ENCODE measurements around the gene TGDS. TPM values are rescaled to one million over a fixed set of nuclear protein-coding genes. Genes with fewer than 3 reads are reported as not detected.

The TGDS gene
- total RNA-seq, 2 experiments from 2014 or later, result 23.4 to 24.2 TPM

- Mint-ChIP-seq H3K4me3 (no peak overlapping the region), H3K27me3 (no peaks in the 10 kb centered on the region), H3K36me3 (ENCODE audit: low read depth) (peaks cover 46% of the 10 kb centered on the region), H3K4me1 (peaks cover 10% of the 10 kb centered on the region), H3K27ac (no peak overlapping the region), H3K9me3 (ENCODE audit: low read depth) (no peaks in the 10 kb centered on the region)
- ATAC-seq (peak; percentile 63), DNase-seq (peak; percentile 51)
- intact Hi-C loops (cut with DNase I, micrococcal nuclease), result loop anchor here (1.0 to 5.0 kb wide), 2 partner anchors 92 to 784 kb away; partner anchors contain the start of gene SOX21 (in 1 of the 2)
- ChIA-PET CTCF (interaction anchor here (0.8 to 8.9 kb wide), 23 partner anchors 9 to 784 kb away, joined by 3 to 176 read pairs (median 4); partner anchors contain the start of genes GPR180 and TGDS), POLR2A (interaction anchor here (0.7 kb wide), 2 partner anchors 12 to 135 kb away, joined by 3 read pairs; no protein-coding TSS in a partner anchor)
Measured at GRCh38 chr13:94620286-94620896, 24.4 kb upstream of the TGDS start.

- intact Hi-C loops (cut with DNase I, micrococcal nuclease), result loop anchor here (1.0 to 5.0 kb wide), 2 partner anchors 182 to 255 kb away; no protein-coding TSS in a partner anchor
- CTCF ChIA-PET, result interaction anchor here (0.6 to 8.9 kb wide), 29 partner anchors 8 to 787 kb away, joined by 3 to 176 read pairs (median 6); partner anchors contain the start of genes GPR180 and TGDS
- POLR2A ChIA-PET, result interaction anchor here (1.0 kb wide), 1 partner anchor 182 kb away, joined by 3 read pairs; no protein-coding TSS in a partner anchor
- Mint-ChIP-seq H3K4me1 (peaks cover 16% of the 10 kb centered on the region), H3K4me3 (no peak overlapping the region), H3K9me3 (ENCODE audit: low read depth) (no peaks in the 10 kb centered on the region), H3K27me3 (no peaks in the 10 kb centered on the region), H3K36me3 (ENCODE audit: low read depth) (peaks cover 42% of the 10 kb centered on the region), H3K27ac (no peak overlapping the region)
- DNase-seq (peak; percentile 35), ATAC-seq (no peak)
Measured at GRCh38 chr13:94617389-94618000, 21.5 kb upstream of the TGDS start.

GRCh38 chr13:94613051-94613450 lies 17.1 kb upstream of the TGDS start:
- POLR2A ChIA-PET, result no interaction called here
- intact Hi-C loops (cut with DNase I, micrococcal nuclease), result no loop called here

GRCh38 chr13:94612050-94612449 lies 16.1 kb upstream of the TGDS start:
- no peak for ATAC-seq
- Mint-ChIP-seq H3K27me3 (no peaks in the 10 kb centered on the region), H3K4me1 (peaks cover 32% of the 10 kb centered on the region), H3K36me3 (ENCODE audit: low read depth) (peaks cover 42% of the 10 kb centered on the region), H3K4me3 (no peak overlapping the region), H3K9me3 (ENCODE audit: low read depth) (no peaks in the 10 kb centered on the region), H3K27ac (no peak overlapping the region)
- intact Hi-C loops (cut with DNase I, micrococcal nuclease), result no loop called here
- POLR2A ChIA-PET, result no interaction called here
- no peak for DNase-seq
- CTCF ChIA-PET, result interaction anchor here (0.9 to 1.7 kb wide), 2 partner anchors 176 to 177 kb away, joined by 3 to 7 read pairs; no protein-coding TSS in a partner anchor

More at GRCh38 chr13:94613051-94613450, 17.1 kb upstream of the TGDS start:
- Mint-ChIP-seq H3K27ac (peak overlapping the region; percentile 42), H3K4me3 (no peak overlapping the region), H3K4me1 (peaks cover 23% of the 10 kb centered on the region), H3K9me3 (ENCODE audit: low read depth) (no peaks in the 10 kb centered on the region), H3K27me3 (no peaks in the 10 kb centered on the region), H3K36me3 (ENCODE audit: low read depth) (peaks cover 36% of the 10 kb centered on the region)
- CTCF ChIA-PET, result interaction anchor here (0.9 to 1.3 kb wide), 4 partner anchors 9 to 178 kb away, joined by 3 to 4 read pairs (median 3); no protein-coding TSS in a partner anchor
- ATAC-seq (no peak), DNase-seq (no peak)

GRCh38 chr13:94610475-94610874 lies 14.5 kb upstream of the TGDS start:
- CTCF ChIA-PET, result interaction anchor here (1.7 kb wide), 1 partner anchor 175 kb away, joined by 7 read pairs; no protein-coding TSS in a partner anchor

GRCh38 chr13:94609196-94609595 lies 13.2 kb upstream of the TGDS start:
- ChIA-PET POLR2A (no interaction called here), CTCF (interaction anchor here (1.1 to 2.0 kb wide), 2 partner anchors 9 to 12 kb away, joined by 3 to 8 read pairs; no protein-coding TSS in a partner anchor)
- no peaks in the 10 kb centered on the region for H3K27me3 Mint-ChIP-seq
- H3K9me3 Mint-ChIP-seq (ENCODE audit: low read depth), result no peaks in the 10 kb centered on the region
- no peak overlapping the region for H3K27ac Mint-ChIP-seq
- intact Hi-C loops (cut with DNase I, micrococcal nuclease), result loop anchor here in 1 of 2 experiments (10.0 kb wide), 1 partner anchor 374 kb away; no protein-coding TSS in a partner anchor
- ATAC-seq, result no peak
- H3K36me3 Mint-ChIP-seq (ENCODE audit: low read depth), result peaks cover 45% of the 10 kb centered on the region
- no peak overlapping the region for H3K4me3 Mint-ChIP-seq
- no peak for DNase-seq
- peaks cover 30% of the 10 kb centered on the region for H3K4me1 Mint-ChIP-seq

More at GRCh38 chr13:94610475-94610874, 14.5 kb upstream of the TGDS start:
- H3K27ac Mint-ChIP-seq, result no peak overlapping the region
- H3K4me1 Mint-ChIP-seq, result peaks cover 31% of the 10 kb centered on the region
- H3K27me3 Mint-ChIP-seq, result no peaks in the 10 kb centered on the region
- H3K36me3 Mint-ChIP-seq (ENCODE audit: low read depth), result peaks cover 48% of the 10 kb centered on the region
- no peak overlapping the region for H3K4me3 Mint-ChIP-seq
- DNase-seq (no peak), ATAC-seq (no peak)
- no peaks in the 10 kb centered on the region for H3K9me3 Mint-ChIP-seq (ENCODE audit: low read depth)
- POLR2A ChIA-PET, result no interaction called here
- intact Hi-C loops (cut with DNase I, micrococcal nuclease), result no loop called here

- ChIA-PET CTCF (interaction anchor here (0.7 to 2.0 kb wide), 5 partner anchors 8 to 173 kb away, joined by 3 to 8 read pairs (median 3); no protein-coding TSS in a partner anchor), POLR2A (no interaction called here)
- H3K4me3 Mint-ChIP-seq, result no peak overlapping the region
- no peaks in the 10 kb centered on the region for H3K27me3 Mint-ChIP-seq
- H3K36me3 Mint-ChIP-seq (ENCODE audit: low read depth), result peaks cover 44% of the 10 kb centered on the region
- no peak for DNase-seq
- H3K9me3 Mint-ChIP-seq (ENCODE audit: low read depth), result no peaks in the 10 kb centered on the region
- intact Hi-C loops (cut with DNase I, micrococcal nuclease), result loop anchor here in 1 of 2 experiments (10.0 kb wide), 1 partner anchor 374 kb away; no protein-coding TSS in a partner anchor
- no peak overlapping the region for H3K27ac Mint-ChIP-seq
- no peak for ATAC-seq
- H3K4me1 Mint-ChIP-seq, result peaks cover 31% of the 10 kb centered on the region
Measured at GRCh38 chr13:94608586-94608985, 12.6 kb upstream of the TGDS start.

- H3K27ac Mint-ChIP-seq, result no peak overlapping the region
- DNase-seq (no peak), ATAC-seq (no peak)
- H3K4me3 Mint-ChIP-seq, result no peak overlapping the region
- peaks cover 34% of the 10 kb centered on the region for H3K4me1 Mint-ChIP-seq
- ChIA-PET POLR2A (interaction anchor here (0.5 kb wide), 1 partner anchor 13 kb away, joined by 3 read pairs; no protein-coding TSS in a partner anchor), CTCF (interaction anchor here (0.7 to 2.0 kb wide), 4 partner anchors 9 to 172 kb away, joined by 3 to 8 read pairs (median 4); no protein-coding TSS in a partner anchor)
- peaks cover 45% of the 10 kb centered on the region for H3K36me3 Mint-ChIP-seq (ENCODE audit: low read depth)
- no peaks in the 10 kb centered on the region for H3K27me3 Mint-ChIP-seq
- intact Hi-C loops (cut with DNase I, micrococcal nuclease), result loop anchor here in 1 of 2 experiments (10.0 kb wide), 1 partner anchor 373 kb away; no protein-coding TSS in a partner anchor
- no peaks in the 10 kb centered on the region for H3K9me3 Mint-ChIP-seq (ENCODE audit: low read depth)
Measured at GRCh38 chr13:94607939-94608338, 12.0 kb upstream of the TGDS start.

- ChIA-PET CTCF (interaction anchor here (1.4 kb wide), 1 partner anchor 14 kb away, joined by 6 read pairs; no protein-coding TSS in a partner anchor), POLR2A (no interaction called here)
- Mint-ChIP-seq H3K27ac (no peak overlapping the region), H3K9me3 (ENCODE audit: low read depth) (no peaks in the 10 kb centered on the region), H3K27me3 (no peaks in the 10 kb centered on the region), H3K4me3 (no peak overlapping the region), H3K36me3 (ENCODE audit: low read depth) (peaks cover 42% of the 10 kb centered on the region), H3K4me1 (peaks cover 39% of the 10 kb centered on the region)
- DNase-seq, result no peak
- no peak for ATAC-seq
- intact Hi-C loops (cut with DNase I, micrococcal nuclease), result loop anchor here in 1 of 2 experiments (10.0 kb wide), 1 partner anchor 372 kb away; no protein-coding TSS in a partner anchor
Measured at GRCh38 chr13:94607056-94607455, 11.1 kb upstream of the TGDS start.

GRCh38 chr13:94602467-94602866 lies 6.5 kb upstream of the TGDS start:
- Mint-ChIP-seq H3K36me3 (ENCODE audit: low read depth) (peaks cover 26% of the 10 kb centered on the region), H3K27me3 (no peaks in the 10 kb centered on the region), H3K4me3 (peak overlapping the region; percentile 89), H3K9me3 (ENCODE audit: low read depth) (peaks cover 4% of the 10 kb centered on the region), H3K4me1 (peaks cover 35% of the 10 kb centered on the region), H3K27ac (peak overlapping the region; percentile 77)
- ATAC-seq (no peak), DNase-seq (no peak)
- intact Hi-C loops (cut with DNase I, micrococcal nuclease), result loop anchor here (5.0 to 10.0 kb wide), 4 partner anchors 185 to 1075 kb away; partner anchors contain the start of gene DNAJC3 (in 2 of the 2)
- CTCF ChIA-PET, result interaction anchor here (2.0 to 5.8 kb wide), 2 partner anchors 15 to 19 kb away, joined by 6 to 48 read pairs; no protein-coding TSS in a partner anchor
- POLR2A ChIA-PET, result no interaction called here
